TTC549 (cell line): ENCODE data around the gene CD55.

Experiments used
- FAIRE-seq: peaks from 2 replicates; lab custom pipeline; 2012; peaks lifted over from hg19 to GRCh38; lab: Jason Lieb, UNC

The CD55 gene

DNA sequence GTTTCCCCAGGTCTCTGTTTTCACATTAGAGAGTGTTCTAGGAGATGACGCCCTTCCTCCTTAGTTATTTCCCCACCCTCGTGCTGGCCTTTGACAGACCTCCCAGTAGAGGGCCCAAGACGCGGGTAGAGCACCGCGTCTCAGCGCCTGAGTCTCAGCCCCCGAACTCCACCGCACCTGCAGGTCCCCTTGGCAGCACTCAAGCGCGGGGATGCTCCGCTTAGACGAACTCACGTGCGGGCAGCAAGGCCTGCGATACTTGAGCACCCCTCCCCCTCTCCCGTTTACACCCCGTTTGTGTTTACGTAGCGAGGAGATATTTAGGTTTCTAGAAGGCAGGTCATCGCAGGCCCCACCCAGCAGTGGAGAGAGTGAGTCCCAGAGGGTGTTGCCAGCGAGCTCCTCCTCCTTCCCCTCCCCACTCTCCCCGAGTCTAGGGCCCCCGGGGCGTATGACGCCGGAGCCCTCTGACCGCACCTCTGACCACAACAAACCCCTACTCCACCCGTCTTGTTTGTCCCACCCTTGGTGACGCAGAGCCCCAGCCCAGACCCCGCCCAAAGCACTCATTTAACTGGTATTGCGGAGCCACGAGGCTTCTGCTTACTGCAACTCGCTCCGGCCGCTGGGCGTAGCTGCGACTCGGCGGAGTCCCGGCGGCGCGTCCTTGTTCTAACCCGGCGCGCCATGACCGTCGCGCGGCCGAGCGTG, at the start of gene CD55:
Gene CD55 (plus strand): TSS at position 600 of the 711 bp plus-strand sequence. CDS start 88 bp downstream, at position 688.
- no peak for FAIRE-seq

DNA sequence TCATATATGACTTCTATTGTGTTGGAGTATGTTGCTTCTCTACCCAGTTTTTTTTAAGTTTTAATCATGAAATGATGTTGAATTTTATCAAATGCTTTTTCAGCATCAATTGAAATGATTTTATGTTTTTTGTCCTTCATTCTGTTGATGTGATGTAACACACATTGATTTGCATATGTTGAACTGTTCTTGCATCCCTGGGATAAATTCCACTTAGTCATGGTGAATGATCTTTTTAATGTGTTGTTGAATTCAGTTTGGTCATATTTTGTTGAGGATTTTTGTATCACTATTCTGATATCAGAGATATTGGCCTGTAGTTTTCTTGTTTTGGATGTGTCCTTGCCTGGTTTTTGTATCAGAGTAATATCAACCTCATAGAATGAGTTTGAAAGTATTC, 46.6 kb upstream of the CD55 start:
- FAIRE-seq: no peak

DNA sequence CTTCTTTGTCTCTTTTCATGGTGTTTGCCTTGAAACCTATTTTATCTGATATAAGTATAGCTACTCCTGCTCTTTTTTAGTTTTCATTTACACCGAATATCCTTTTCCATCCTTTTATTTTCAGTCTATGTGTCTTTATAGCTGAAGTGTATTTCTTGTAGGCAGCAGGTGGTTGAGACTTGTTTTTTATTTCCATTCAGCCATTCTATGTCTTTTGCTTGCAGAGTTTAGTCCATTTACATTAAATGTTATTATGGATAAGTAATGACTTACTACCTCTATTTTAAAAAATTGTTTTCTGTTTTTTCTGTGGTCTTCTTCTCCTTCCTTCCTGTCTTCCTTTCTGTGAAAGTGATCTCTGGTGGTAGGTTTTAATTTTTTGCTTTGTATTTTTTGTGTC, 45.0 kb upstream of the CD55 start:
- FAIRE-seq: no peak

- no peak for FAIRE-seq
Measured at GRCh38 chr1:207277241-207277640, 44.2 kb upstream of the CD55 start.

- no peak for FAIRE-seq
Measured at GRCh38 chr1:207279652-207280051, 41.8 kb upstream of the CD55 start.

DNA sequence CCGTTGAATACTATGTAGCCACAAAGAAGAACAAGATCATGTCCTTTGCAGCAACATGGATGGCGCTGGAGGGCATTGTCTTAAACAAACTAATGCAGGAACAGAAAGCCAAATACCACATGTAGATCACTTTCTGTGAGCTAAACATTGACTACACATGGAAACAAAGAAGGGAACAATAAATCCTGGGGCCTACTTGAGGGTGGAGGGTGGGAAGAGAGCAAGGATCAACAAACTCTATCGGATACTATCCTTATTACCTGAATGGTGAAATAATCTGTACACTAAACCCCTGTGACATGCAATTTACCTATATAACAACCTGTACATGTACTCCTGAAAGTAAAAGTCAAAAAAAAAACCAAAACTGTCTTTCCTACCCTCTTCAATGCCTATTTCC, 40.8 kb upstream of the CD55 start:
- no peak for FAIRE-seq

DNA sequence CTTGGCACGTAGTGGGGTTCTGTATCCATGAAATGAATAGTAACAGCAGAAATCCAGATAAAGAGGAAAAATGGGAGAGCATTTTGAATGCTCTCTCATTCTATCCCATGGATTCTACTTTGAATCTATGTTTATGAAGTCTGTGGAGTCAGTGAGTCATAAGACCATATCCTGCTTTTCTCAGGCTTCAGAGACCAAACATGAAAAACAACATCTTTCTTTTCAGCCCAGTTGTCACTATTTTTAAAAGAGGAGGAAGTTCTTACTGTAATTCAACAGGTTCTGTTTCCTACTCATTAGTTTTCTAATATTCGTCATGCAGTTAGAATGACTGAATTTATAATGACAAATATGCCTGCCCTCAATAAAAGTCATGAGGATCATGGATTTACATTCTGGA, 39.4 kb upstream of the CD55 start:
- FAIRE-seq: no peak

DNA sequence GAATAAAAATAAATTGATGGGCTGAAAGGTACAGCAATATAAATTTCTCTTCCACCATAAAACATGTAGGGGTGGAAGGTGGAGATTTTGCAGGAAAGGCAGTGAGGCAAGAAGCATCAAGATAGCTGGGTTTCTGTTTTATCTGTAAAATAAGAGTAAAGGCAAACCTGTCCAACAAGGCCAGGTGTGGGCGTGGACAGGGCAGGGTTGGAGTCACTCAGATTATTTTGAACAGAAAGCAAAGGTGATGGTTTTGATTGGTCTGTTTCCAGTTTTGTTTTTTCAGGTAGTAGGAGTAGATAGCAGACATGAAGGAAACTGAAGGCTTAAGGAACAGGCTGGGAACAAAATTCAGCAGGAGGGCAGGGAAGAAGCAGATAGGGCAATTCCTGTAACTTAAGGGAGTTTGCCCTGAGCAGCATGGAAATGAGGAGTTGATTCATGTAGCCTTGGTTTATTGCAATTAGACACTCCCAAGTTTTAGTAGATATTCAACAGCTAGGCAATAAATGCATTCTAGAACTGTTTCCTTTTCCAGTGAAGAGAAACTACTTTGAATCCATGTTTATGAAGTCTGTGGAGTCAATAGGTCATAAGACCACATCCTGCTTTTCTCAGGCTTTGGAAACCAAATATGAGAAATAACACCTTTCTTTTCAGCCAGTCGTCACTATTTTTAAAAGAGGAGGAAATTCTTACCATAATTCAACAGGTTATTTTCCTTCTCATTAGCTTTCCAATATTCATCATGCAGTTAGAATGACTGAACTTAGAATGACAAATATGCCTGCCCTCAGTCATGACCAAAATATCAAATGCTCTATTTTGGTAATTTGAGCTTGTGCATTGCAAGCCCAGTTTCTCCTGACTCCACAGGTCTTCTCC, 38.7 kb upstream of the CD55 start:
- no peak for FAIRE-seq

DNA sequence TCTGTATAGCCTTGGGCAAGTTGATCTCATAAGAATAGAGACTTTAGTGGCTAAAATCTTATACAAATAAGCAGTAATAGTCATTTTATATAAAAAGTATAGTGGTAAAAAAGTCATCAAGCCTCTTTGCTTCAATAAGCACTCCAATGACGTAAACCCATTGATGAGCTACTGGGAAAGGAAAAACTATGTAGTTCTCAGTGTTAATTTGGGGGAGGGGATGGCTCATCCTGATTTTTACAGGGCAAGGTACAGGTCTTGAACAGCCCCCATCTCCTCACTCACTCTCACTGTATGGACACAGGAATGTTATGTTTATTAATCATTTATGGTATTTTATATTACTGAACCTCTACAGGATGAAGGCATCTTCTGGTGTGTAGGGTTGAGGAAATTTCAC, 38.1 kb upstream of the CD55 start:
- FAIRE-seq: no peak

DNA sequence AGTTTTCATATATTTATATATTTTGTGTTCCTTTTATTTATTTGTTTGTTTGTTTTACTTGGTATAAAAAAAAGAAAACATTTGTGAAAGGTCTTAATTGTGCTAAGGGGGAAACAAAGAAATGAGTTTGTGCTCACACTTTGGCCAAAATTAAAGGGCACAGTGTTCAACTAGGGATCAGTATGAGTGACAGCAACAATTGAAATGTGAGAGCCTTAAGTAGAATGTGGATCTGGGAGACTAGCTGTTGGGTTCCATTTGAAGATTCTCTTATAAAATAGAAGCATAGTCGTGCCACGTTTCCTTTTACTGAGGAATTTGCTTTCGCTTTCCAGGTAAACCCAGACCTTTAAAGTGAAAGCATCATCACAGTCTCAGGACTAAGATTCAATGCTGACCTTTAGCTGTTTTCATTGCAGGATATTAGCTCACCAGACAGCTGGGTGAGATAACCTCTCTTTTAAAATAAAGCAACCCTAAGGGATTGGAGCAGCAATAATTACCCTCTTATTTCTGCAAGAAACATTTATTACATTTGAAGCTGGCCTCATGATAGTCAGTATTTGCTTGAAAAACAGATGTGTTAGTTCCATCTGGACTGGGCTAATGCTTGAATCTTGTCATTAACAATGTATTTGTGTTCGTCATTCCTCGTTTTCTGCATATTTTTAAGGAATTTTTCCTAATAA, 37.1 kb upstream of the CD55 start:
- FAIRE-seq: no peak

- FAIRE-seq: no peak
Measured at GRCh38 chr1:207286786-207287468, 34.6 kb upstream of the CD55 start.

GRCh38 chr1:207288315-207288714, 33.2 kb upstream of the CD55 start:
- no peak for FAIRE-seq

DNA sequence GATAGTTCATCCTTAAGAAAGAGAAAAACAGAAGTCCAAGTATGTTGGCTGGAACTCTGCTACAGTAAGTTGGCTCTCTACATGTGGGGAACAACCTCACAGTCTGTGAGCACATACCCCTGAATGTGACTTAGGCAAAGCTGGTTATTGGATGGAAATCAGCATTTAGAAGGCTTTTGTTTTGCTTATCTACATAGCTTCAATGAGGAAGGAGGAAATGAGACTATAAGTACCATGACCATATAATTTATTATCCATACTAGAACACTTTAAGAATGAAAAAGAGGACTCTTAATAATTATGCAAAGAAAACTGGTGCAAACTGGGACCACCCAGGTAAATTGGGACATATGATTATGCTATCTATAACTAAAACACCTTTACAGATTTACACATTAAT, 31.7 kb upstream of the CD55 start:
- no peak for FAIRE-seq

DNA sequence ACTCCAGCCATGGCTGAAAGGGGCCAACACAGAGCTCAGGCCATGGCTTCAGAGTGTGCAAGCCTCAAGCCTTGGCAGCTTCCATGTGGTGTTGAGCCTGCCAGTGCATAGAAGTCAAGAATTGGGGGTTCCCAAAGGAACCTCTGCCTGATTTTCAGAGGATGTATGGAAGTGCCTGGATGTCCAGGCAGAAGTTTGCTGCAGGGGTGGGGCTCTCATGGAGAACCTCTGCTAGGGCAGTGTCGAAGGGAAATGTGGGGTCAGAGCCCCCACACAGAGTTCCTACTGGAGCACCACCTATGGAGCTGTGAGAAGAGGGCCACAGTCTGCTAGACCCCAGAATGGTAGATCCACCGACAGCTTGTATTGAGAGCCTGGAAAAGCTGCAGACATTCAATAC, 29.8 kb upstream of the CD55 start:
- no peak for FAIRE-seq

- FAIRE-seq: no peak
Measured at GRCh38 chr1:207298186-207298585, 23.3 kb upstream of the CD55 start.

GRCh38 chr1:207298636-207299398, 22.7 kb upstream of the CD55 start:
- FAIRE-seq: no peak

- FAIRE-seq: no peak
Measured at GRCh38 chr1:207300970-207301369, 20.5 kb upstream of the CD55 start.

GRCh38 chr1:207302618-207303393, 18.7 kb upstream of the CD55 start:
- FAIRE-seq: no peak

- no peak for FAIRE-seq
Measured at GRCh38 chr1:207304710-207305488, 16.6 kb upstream of the CD55 start.

DNA sequence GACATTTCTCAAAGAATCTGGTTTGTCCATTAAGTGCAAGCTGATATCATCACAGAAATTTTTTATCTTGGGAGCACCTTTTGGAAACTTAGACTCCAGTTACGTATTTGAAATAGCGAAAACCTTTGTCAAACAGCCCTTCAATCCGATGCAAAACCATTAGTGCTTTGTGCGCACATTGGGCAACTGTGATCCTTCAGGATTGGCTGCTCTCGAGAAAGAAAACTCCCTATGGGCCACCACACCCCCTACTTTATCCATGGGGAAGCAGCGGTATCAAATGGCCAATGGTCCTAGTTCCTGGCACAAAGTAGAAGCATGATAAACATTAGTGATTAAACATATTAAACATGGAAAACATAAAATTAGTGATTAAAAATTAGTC, 16.0 kb upstream of the CD55 start:
- no peak for FAIRE-seq
